Keratinocyte (primary cell): Measurements from ENCODE around the gene GIMD1. TPM values are rescaled to one million over a fixed set of nuclear protein-coding genes. Genes with fewer than 3 reads are reported as not detected.

Experiments used
- DNase-seq: peaks from one replicate; pipeline ENCODE4 v3.0.0-alpha.2; 2011; ENCODE audit warnings: low read depth, missing footprints, low spot score
- FAIRE-seq: peaks from 2 replicates; lab custom pipeline; 2011; peaks lifted over from hg19 to GRCh38; lab: Jason Lieb, UNC
- H2AFZ ChIP-seq: 2 replicates; pipeline ENCODE4 v1.6.0; 2012; ENCODE audit warnings: low read length, control low read depth, inconsistent platforms; ENCODE audit not compliant: control insufficient read depth
- H3K27ac ChIP-seq: 2 replicates; pipeline ENCODE4 v1.5.1; 2011; ENCODE audit warnings: low read length; ENCODE audit not compliant: control insufficient read depth, insufficient read depth
- H3K27me3 ChIP-seq: 3 replicates; pipeline ENCODE4 v1.6.0; 2011; ENCODE audit warnings: low read length; ENCODE audit not compliant: control insufficient read depth, insufficient read depth; ENCODE audit errors: extremely low read depth
- H3K36me3 ChIP-seq, 2 experiments: 2 replicates in 1 of 2; 3 replicates in 1 of 2; pipeline ENCODE4 v1.5.1; 2011; ENCODE audit warnings: low read length in 2 of 2, mild to moderate bottlenecking in 1 of 2; ENCODE audit not compliant: control insufficient read depth in 2 of 2, insufficient read depth in 2 of 2; ENCODE audit errors: extremely low read depth in 1 of 2
- H3K4me1 ChIP-seq: 3 replicates; pipeline ENCODE4 v1.5.1; 2011; ENCODE audit warnings: low read length; ENCODE audit not compliant: control insufficient read depth, insufficient read depth; ENCODE audit errors: extremely low read depth
- H3K4me2 ChIP-seq: 3 replicates; pipeline ENCODE4 v1.6.0; 2011; ENCODE audit warnings: low read depth, low read length; ENCODE audit not compliant: control insufficient read depth, insufficient read depth; ENCODE audit errors: extremely low read depth
- H3K4me3 ChIP-seq, 3 experiments: fragments of 200-600 bp in 1 of 3; sonication (generic) in 1 of 3; 2 replicates in 2 of 3; 3 replicates in 1 of 3; pipeline ENCODE4 v1.5.1; 2011 to 2016; ENCODE audit warnings: low read length in 3 of 3, mild to moderate bottlenecking in 3 of 3, control low read depth in 2 of 3, inconsistent platforms in 1 of 3, low read depth in 1 of 3, mixed read lengths in 1 of 3, mixed run types in 1 of 3, moderate library complexity in 1 of 3; ENCODE audit not compliant: control insufficient read depth in 2 of 3, insufficient read depth in 2 of 3; ENCODE audit errors: extremely low read depth in 1 of 3
- H3K79me2 ChIP-seq: 2 replicates; pipeline ENCODE4 v1.6.0; 2012; ENCODE audit warnings: low read length; ENCODE audit not compliant: control insufficient read depth, insufficient read depth
- H3K9ac ChIP-seq: 3 replicates; pipeline ENCODE4 v1.6.0; 2011; ENCODE audit warnings: low read length; ENCODE audit not compliant: control insufficient read depth, insufficient read depth; ENCODE audit errors: extremely low read depth
- H3K9me1 ChIP-seq: 3 replicates; pipeline ENCODE4 v1.6.0; 2011; ENCODE audit warnings: low read length; ENCODE audit not compliant: control insufficient read depth, insufficient read depth; ENCODE audit errors: extremely low read depth
- H3K9me3 ChIP-seq: 2 replicates; pipeline ENCODE4 v1.5.1; 2012; ENCODE audit warnings: low read depth, low read length; ENCODE audit not compliant: control insufficient read depth
- H4K20me1 ChIP-seq: 3 replicates; pipeline ENCODE4 v1.6.0; 2011; ENCODE audit warnings: low read length; ENCODE audit not compliant: control insufficient read depth, insufficient read depth; ENCODE audit errors: extremely low read depth
- CTCF ChIP-seq, 3 experiments: IDR thresholded peaks in 1 of 3; conservative IDR thresholded peaks in 1 of 3; optimal IDR thresholded peaks in 1 of 3; 2 replicates in 2 of 3; 3 replicates in 1 of 3; pipeline versions ENCODE3 to v1.5.1; 2011; ENCODE audit warnings: low read length in 3 of 3, mild to moderate bottlenecking in 3 of 3, moderate library complexity in 2 of 3, control low read depth in 1 of 3, inconsistent platforms in 1 of 3; ENCODE audit not compliant: insufficient read depth in 2 of 3; ENCODE audit errors: extremely low read depth in 1 of 3
- EZH2 ChIP-seq: IDR thresholded peaks from one replicate; pipeline ENCODE4 v1.6.1; 2012; ENCODE audit warnings: inconsistent platforms, mild to moderate bottlenecking, low read length, moderate library complexity
- dilution Hi-C: fragments of 300-500 bp; cut with MboI; formaldehyde crosslinking; loops from one replicate; pipeline ENCODE4 v1.7.0; 2020; ENCODE audit warnings: low sequenced_read_pairs; ENCODE audit not compliant: extremely low pct_ligation_motif_present
- polyA plus RNA-seq, 5 experiments: library from polyadenylated mRNA; depleted of rRNA in 3 of 5; stranded (reverse) in 3 of 5; stranded (forward) in 1 of 5; unstranded in 1 of 5; fragments of >200 nt; gene quantifications; 1 replicate in 1 of 5; 2 replicates in 3 of 5; 3 replicates in 1 of 5; pipeline versions ENCODE4 v1.2.1 to v1.2.3, GENCODE V29; 2011 to 2012; ENCODE audit warnings: missing spikeins in 2 of 5, low read depth in 1 of 5, low replicate concordance in 1 of 5

GIMD1 gene
- polyA plus RNA-seq, 1 donor (not counting 4 experiments of a cell fraction or from before 2014, with no cell fraction given), result not detected

GRCh38 chr4:106337916-106338315 is 30.7 kb downstream of the GIMD1 start:
- Histone ChIP-seq H3K4me3 (no peak overlapping the region), H2AFZ (no peak overlapping the region), H3K9me3 (no peaks in the 10 kb centered on the region), H3K9ac (no peak overlapping the region), H3K4me2 (no peak overlapping the region), H4K20me1 (no peaks in the 10 kb centered on the region), H3K9me1 (no peaks in the 10 kb centered on the region), H3K4me1 (no peaks in the 10 kb centered on the region), H3K27me3 (no peaks in the 10 kb centered on the region), H3K36me3 (peaks cover 4 to 12% of the 10 kb centered on the region in 2 experiments), H3K27ac (no peak overlapping the region), H3K79me2 (peaks cover 37% of the 10 kb centered on the region)
- FAIRE-seq, result no peak
- TF ChIP-seq CTCF (optimal IDR thresholded peaks at IDR 0.05 in 1 of 3, IDR thresholded peaks at IDR 0.05 in 1 of 3, conservative IDR thresholded peaks at IDR 0.05 in 1 of 3; ENCODE audit: extremely low read depth in 1 of 3, insufficient read depth in 2 of 3, low read length in 3 of 3) (no peak), EZH2 (no peak)
- DNase-seq, result no peak
- dilution Hi-C loops, result no loop called here

DNA sequence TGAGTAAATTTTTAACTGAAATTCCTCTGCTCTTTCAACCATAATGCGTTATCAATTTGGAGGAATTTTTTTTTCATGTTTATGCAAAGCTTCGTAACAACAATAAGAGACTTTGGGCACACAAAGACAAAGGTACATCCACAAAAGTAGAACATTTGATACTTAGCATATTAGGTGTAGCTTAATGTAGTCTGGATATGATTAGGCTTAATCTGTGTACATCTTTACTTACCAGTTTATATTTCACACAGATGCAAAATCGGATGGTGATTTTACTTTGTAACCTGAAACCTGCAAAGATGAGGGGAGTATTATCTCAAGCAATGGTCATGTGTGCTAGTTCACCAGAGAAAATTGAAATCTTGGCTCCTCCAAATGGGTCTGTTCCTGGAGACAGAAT is 32.0 kb downstream of the GIMD1 start:
- Histone ChIP-seq H3K36me3 (peaks cover 5 to 12% of the 10 kb centered on the region in 2 experiments), H3K4me3 (no peak overlapping the region)

More for the DNA sequence above, 32.0 kb downstream of the GIMD1 start:
- H3K9me1 ChIP-seq, result no peaks in the 10 kb centered on the region
- no peak overlapping the region for H3K27ac ChIP-seq
- TF ChIP-seq CTCF (optimal IDR thresholded peaks at IDR 0.05 in 1 of 3, IDR thresholded peaks at IDR 0.05 in 1 of 3, conservative IDR thresholded peaks at IDR 0.05 in 1 of 3; ENCODE audit: extremely low read depth in 1 of 3, insufficient read depth in 2 of 3, low read length in 3 of 3) (no peak), EZH2 (no peak)
- FAIRE-seq, result no peak
- no peak overlapping the region for H3K4me2 ChIP-seq
- H3K79me2 ChIP-seq, result peaks cover 25% of the 10 kb centered on the region
- H3K27me3 ChIP-seq, result no peaks in the 10 kb centered on the region
- H3K4me1 ChIP-seq, result no peaks in the 10 kb centered on the region
- DNase-seq, result no peak
- H3K9ac ChIP-seq, result no peak overlapping the region
- H3K9me3 ChIP-seq, result no peaks in the 10 kb centered on the region
- H4K20me1 ChIP-seq, result no peaks in the 10 kb centered on the region
- no peak overlapping the region for H2AFZ ChIP-seq
- dilution Hi-C loops, result no loop called here
